ENCODE measurements around the gene MST1. TPM values are rescaled to one million over a fixed set of nuclear protein-coding genes. Genes with fewer than 3 reads are reported as not detected.

The MST1 gene
- 3.3 and 4.8 TPM in 2 replicates for total RNA-seq

DNA sequence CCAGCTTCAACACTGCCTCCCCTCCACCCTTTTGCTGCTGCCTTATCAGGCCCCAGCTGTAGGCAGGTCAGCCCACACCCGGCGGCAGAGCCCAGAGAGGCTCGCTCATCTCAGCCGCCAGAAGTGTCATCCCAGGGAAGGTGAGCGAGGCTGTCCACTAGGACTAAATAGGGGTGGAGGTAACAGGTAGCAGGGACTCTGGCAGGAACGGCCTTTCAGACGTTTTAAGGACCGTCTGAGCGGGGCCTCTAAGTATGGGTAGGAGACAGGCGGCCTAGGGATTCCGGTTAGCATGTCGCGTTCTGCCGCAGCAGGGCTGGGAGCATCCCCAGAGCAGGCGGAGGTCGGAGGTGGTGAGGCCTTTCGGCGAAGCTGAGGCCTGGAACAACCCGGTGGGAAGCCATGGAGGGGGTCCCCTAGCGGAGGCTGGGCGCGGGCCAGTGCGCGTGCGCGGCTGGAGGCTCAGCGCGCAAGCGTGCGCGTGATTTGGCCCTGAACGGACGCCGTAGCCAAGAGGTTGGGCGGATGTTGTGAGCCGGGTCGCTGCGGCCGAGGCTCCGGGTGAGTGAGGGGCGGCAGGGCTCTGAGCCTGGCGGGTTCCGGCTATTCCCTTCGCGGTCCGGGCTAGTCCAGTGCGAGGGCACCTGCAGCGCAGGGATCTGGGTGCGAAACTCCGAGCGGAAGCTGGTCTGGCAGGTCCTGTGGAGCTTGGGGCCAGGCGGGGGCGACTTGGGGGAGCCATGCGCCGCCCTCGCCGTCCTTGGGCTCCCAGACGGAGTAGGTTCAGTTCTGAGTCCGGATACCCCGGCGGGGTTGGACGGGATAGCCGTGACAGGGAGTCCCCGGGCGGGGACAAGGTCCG is at the start of gene MST1, which contains the start of gene RNF123:
TSS of gene MST1 (minus strand) at position 429 of the 862 bp plus-strand sequence. CDS start 783 bp downstream, outside the sequence.
TSS of gene RNF123 (plus strand) at position 512 of the 862 bp plus-strand sequence. CDS start 1,609 bp downstream, outside the sequence.

DNA sequence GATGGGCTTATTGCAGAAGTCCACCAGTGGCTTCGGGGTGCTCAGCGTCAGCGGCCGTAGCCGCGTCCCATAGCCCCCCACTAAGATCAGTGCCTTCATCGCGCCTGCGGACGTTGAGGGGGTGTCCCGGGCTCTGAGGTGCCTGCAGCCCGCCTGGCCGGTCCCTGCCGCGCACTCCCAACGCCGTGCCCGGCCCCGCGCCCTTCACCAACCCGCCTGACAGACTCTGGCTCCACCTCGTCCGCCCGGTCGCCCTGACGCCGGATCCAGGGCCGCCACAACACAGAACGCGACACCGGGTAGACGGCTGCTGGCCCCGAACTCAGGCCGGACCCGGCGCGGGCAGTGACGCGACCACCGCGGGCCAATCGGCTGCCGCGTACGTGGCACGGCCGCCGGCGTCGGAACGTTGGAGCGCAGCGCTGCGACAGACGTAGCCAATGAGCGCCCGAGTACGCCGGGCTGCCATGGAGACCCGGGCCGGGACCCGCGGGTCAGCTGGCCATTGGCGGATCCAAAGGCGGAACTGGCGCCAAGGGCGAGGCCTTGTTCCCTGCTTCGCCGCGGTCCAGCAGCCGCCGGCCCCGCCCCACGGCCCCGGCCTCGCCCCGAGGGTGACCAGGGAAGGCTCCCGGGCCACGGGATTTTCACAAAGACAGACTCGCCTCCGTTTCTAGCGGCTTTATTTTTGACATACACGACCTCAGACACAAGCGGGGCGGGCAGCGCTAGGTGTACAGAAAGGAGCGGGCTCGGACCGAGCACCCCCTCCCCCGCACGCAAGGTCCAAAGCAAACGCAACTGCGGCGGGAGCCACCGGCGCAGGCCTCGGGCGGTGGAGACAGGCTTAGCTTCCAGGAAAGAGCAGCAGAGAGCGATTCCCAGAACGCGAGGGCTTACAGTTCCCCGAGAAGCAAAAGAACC is 34.6 kb upstream of the MST1 start, which contains the start of gene GMPPB:
TSS of gene GMPPB (minus strand) at position 324 of the 924 bp plus-strand sequence. CDS start at position 99, 225 bp downstream.

DNA sequence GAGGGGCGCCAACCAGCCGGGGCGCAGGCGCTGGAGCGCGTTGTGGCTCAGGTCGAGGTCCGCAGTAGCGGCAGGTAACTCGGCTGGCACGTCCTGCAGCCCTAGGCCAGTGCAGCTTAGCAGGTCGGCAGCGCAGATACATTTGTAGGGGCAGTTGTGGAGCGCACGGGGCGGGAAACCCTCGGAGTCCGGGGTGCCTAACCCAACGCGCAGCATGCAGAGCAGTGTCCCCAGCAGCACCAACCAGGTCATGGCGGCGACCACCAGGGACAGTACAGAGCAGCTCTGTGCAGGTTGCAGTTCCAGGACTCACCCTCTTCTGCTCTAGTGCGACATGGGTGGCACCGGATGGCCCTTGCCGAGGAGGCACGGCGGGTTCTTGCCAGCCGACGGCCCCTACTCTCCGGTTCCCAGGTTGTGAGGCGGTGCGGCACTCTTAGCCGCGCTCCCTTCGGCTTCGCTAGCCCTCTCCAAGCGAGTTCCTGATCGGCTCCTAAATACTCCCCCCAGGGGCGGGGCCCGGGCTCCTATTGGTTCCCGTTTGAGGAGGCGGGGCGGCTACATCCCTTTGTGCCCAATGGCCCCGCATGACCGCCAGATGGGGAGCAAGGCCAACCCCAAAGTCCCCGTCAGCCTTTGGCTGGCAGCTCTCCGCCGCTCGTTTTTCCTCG is 30.1 kb upstream of the MST1 start, which contains the start of gene AMIGO3:
TSS of gene AMIGO3 (minus strand) at position 471 of the 671 bp plus-strand sequence. CDS start at position 252, 219 bp downstream.

DNA sequence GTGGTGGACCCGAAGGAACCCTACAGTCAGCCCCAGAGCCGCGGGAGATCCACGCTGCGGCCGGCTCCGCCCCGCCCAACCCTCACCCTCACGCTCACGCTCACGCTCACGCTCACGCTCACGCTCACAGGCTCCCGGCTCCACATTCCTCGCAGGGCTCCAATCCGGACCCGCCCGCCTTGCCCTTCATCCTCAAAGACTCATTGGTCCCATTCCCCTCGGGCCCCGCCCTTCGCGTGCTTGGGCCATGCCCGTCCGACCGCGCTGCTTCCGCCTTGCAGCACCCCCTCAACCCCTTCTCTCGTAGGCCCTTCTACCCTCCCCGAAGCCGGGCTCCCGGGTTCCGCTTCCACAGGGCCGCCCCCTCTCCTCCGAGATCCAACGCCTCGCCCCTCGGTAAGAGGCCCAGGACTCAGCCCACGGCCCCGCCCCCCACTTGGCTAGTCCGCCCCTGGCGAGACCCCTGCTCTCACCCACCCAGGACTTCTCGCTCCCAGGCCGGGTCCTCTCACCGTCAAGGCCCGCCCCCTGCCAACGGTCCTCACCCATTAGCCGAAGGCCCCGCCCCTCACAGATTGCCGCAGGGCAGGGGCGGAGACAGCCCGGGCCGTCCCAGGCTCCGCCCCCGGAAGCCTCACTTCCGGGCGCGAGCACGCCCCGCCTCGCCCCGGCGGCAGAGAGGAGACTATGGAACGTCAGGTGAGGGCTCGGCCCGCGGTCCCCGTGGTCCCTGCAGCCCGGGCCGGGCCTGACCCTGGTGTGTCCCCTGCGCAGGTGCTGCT is 15.4 kb downstream of the MST1 start, which contains the start of gene APEH:
TSS of gene APEH (plus strand) at position 637 of the 782 bp plus-strand sequence. CDS start at position 688, 51 bp downstream.

Small RNA genes within 50 kb of the gene (small RNA-seq; reads per million reads assigned to genes)
- not detected for gene AMIGO3

Other genes starting within 250 kb of the MST1 start
- 37.8 and 48.3 TPM in 2 replicates for gene DAG1, start 219.2 kb downstream of the MST1 start, total RNA-seq
- gene BSN, start 135.0 kb downstream of the MST1 start, total RNA-seq: under 0.01 and 0.20 TPM in 2 replicates
- 127 and 142 TPM in 2 replicates for gene APEH, start 15.1 kb downstream of the MST1 start, total RNA-seq
- gene RNF123, start 83 bp upstream of the MST1 start, total RNA-seq: 25.0 and 35.8 TPM in 2 replicates
- 0.37 and 1.2 TPM in 2 replicates for gene AMIGO3, start 30.2 kb upstream of the MST1 start, total RNA-seq
- gene GMPPB, start 34.5 kb upstream of the MST1 start, total RNA-seq: 16.2 and 26.0 TPM in 2 replicates
- 33.4 and 35.6 TPM in 2 replicates for gene IP6K1, start 97.1 kb upstream of the MST1 start, total RNA-seq
- 0.37 TPM in 1 of 2 replicates, not detected in the other for gene CDHR4, start 110.4 kb upstream of the MST1 start, total RNA-seq
- gene INKA1, start 113.8 kb upstream of the MST1 start, total RNA-seq: 6.2 and 6.6 TPM in 2 replicates
- 26.6 and 36.0 TPM in 2 replicates for gene UBA7, start 124.5 kb upstream of the MST1 start, total RNA-seq
- gene TRAIP, start 167.1 kb upstream of the MST1 start, total RNA-seq: 4.8 and 6.5 TPM in 2 replicates
- not detected in 2 replicates for gene CAMKV, start 180.4 kb upstream of the MST1 start, total RNA-seq
- gene MST1R, start 214.4 kb upstream of the MST1 start, total RNA-seq: 0.37 and 0.59 TPM in 2 replicates
- gene MON1A, start 240.3 kb upstream of the MST1 start, total RNA-seq: 13.6 and 17.0 TPM in 2 replicates

Data from subcutaneous preadipocyte (primary cell).